Measurements from ENCODE around the gene RALB.

RALB gene

GRCh38 chr2:120301284-120301683, 48.6 kb downstream of the RALB start:
- no peak overlapping the region for H3K4me3 ChIP-seq (replicated peaks; ENCODE audit: low read depth, low read length)
- no peak for DNase-seq (ENCODE audit: extremely low read depth, low read depth)
- no peak for TF ChIP-seq CTCF (IDR thresholded peaks at IDR 0.05; ENCODE audit: low read depth, low read length, missing control alignments)

GRCh38 chr2:120302301-120302700, 49.6 kb downstream of the RALB start:
- H3K4me3 ChIP-seq (replicated peaks; ENCODE audit: low read depth, low read length), result no peak overlapping the region
- TF ChIP-seq CTCF (IDR thresholded peaks at IDR 0.05; ENCODE audit: low read depth, low read length, missing control alignments), result no peak
- no peak for DNase-seq (ENCODE audit: extremely low read depth, low read depth)

- no peak overlapping the region for H3K4me3 ChIP-seq (replicated peaks; ENCODE audit: low read depth, low read length)
- no peak for TF ChIP-seq CTCF (IDR thresholded peaks at IDR 0.05; ENCODE audit: low read depth, low read length, missing control alignments)
Observed at GRCh38 chr2:120303177-120303576, 50.5 kb downstream of the RALB start.

GRCh38 chr2:120305296-120305695, 52.6 kb downstream of the RALB start:
- no peak overlapping the region for H3K4me3 ChIP-seq (replicated peaks; ENCODE audit: low read depth, low read length)
- DNase-seq (ENCODE audit: extremely low read depth, low read depth), result no peak
- TF ChIP-seq CTCF (IDR thresholded peaks at IDR 0.05; ENCODE audit: low read depth, low read length, missing control alignments), result peak; percentile 35

More at GRCh38 chr2:120303177-120303576, 50.5 kb downstream of the RALB start:
- DNase-seq (ENCODE audit: extremely low read depth, low read depth), result no peak

- DNase-seq (ENCODE audit: extremely low read depth, low read depth), result no peak
- no peak for TF ChIP-seq CTCF (IDR thresholded peaks at IDR 0.05; ENCODE audit: low read depth, low read length, missing control alignments)
- no peak overlapping the region for H3K4me3 ChIP-seq (replicated peaks; ENCODE audit: low read depth, low read length)
Observed at GRCh38 chr2:120305937-120306490, 53.4 kb downstream of the RALB start.

- TF ChIP-seq CTCF (IDR thresholded peaks at IDR 0.05; ENCODE audit: low read depth, low read length, missing control alignments), result no peak
- H3K4me3 ChIP-seq (replicated peaks; ENCODE audit: low read depth, low read length), result no peak overlapping the region
- DNase-seq (ENCODE audit: extremely low read depth, low read depth), result no peak
Observed at GRCh38 chr2:120307482-120307881, 54.8 kb downstream of the RALB start.

All from HFF-Myc (cell line).